GM13976 (cell line): ENCODE data around the gene NMT1.

Experiments used
- DNase-seq: peaks from one replicate; pipeline ENCODE4 v3.0.0; 2012; ENCODE audit warnings: low spot score
- in situ Hi-C: fragments of 300-500 bp; cut with MboI; formaldehyde crosslinking; loops from one replicate; pipeline ENCODE4 v1.12.0; 2022; ENCODE audit warnings: low sequenced_read_pairs, mixed read lengths, inconsistent platforms; ENCODE audit not compliant: unreplicated experiment
- TF ChIP-seq, protein P1 (sequence below): IDR thresholded peaks from 2 replicates; pipeline ENCODE4 v1.5.1; 2012; ENCODE audit warnings: borderline replicate concordance, mild to moderate bottlenecking; ENCODE audit not compliant: insufficient read depth; ENCODE audit errors: extremely low read depth, missing control alignments, control extremely low read depth

The NMT1 gene

DNA sequence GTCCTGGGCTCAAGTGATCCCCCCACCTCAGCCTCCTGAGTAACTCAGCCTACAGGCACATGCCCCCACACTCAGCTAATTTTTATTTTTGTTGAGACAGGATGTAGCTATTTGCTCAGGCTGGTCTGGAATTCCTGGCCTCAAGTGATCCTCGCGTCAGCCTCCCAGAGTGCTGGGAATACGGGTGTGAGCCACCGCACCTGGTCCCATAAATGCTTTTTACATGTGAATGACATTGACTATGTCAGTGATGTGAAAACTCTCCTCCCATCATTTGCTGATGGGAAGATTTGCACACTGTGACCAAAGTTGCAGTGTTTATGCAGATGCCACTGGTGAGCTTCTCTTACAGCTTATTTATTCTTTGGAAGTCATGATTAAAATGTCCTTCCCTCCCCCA is 56.2 kb downstream of the NMT1 start:
- in situ Hi-C loops: no loop called here

DNA sequence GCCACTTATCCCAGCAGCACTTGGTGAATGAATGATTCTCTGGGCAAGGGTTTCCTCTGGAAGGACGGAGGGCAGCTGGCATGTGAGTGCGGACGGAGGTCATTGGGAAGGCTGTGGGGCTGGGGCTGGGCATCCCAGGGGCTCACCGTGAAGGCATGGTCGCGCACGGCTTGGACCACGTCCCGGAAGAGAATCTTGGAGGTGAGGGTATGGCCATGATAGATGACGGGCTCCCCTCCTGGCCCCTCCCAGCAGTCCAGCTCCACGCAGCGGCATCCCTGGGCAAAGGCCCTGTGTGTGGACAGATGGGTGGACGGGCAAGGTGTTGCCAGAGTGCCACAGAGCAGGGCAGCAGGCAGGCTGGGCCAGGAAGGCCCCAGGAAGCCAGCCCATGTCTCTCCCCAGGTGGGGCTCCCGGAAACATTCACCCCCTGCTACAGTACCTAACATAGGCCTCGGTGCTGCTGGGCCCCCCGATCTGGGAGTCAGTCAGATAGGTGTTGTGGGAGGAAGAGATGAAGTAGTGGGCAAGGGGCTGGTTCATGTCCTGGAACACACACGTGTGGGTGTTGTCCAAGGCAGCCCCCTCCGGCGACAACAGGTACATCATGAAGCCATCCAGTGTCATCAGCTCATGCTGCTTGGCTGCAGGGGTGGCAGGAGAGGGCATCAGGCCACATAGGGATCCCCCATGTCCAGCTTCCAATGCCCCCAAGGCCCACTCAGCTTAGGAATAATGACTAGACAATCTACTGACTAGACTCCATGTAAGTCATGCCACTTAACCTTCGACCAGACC is 56.9 kb downstream of the NMT1 start:
- TF ChIP-seq, protein P1, sequence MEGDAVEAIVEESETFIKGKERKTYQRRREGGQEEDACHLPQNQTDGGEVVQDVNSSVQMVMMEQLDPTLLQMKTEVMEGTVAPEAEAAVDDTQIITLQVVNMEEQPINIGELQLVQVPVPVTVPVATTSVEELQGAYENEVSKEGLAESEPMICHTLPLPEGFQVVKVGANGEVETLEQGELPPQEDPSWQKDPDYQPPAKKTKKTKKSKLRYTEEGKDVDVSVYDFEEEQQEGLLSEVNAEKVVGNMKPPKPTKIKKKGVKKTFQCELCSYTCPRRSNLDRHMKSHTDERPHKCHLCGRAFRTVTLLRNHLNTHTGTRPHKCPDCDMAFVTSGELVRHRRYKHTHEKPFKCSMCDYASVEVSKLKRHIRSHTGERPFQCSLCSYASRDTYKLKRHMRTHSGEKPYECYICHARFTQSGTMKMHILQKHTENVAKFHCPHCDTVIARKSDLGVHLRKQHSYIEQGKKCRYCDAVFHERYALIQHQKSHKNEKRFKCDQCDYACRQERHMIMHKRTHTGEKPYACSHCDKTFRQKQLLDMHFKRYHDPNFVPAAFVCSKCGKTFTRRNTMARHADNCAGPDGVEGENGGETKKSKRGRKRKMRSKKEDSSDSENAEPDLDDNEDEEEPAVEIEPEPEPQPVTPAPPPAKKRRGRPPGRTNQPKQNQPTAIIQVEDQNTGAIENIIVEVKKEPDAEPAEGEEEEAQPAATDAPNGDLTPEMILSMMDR: no peak
- DNase-seq: no peak
- in situ Hi-C loops: no loop called here

More for the DNA sequence above, 56.2 kb downstream of the NMT1 start:
- TF ChIP-seq, protein P1: no peak
- DNase-seq: no peak

DNA sequence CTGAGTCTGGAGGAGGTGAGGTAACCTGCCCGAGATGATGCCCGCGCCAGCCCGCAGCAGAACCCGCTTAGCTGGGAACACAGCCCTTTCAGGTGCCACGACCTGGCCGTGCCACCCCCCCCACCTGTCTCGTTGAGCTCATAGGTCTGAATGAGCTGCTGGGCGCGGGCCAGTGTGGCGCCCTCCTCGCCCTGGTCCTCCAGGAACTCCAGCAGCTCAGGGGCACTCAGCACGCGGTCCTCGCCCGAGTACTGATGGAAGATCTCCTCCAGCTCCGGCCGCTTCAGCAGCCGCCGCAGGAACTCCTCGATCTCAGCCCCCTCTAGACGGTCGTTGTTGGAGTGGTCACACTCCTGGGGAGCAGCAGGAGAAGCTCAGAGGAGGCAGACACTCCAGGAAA is 57.6 kb downstream of the NMT1 start:
- in situ Hi-C loops: no loop called here
- DNase-seq: no peak
- TF ChIP-seq, protein P1: no peak

DNA sequence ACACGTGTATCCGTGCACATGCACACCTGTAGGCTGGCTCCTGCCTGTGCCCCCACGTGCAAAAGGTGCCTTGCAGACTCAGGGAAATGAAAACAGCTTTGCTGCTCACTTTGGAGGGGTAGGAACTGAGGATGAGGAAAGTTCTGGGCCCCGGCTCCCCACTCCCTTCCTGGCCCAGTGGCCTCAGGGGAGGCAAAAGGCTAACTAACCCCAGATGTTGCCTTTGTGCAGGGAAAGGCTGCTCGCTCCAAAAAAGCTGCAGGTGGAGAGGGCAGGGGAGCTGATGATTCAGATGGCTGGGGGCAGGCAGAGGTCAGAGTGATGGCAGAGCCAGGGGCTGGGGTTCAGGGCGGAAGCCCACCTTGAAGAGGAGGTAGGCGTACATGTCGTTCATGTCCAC is 58.8 kb downstream of the NMT1 start:
- TF ChIP-seq, protein P1: no peak
- in situ Hi-C loops: no loop called here
- no peak for DNase-seq

DNA sequence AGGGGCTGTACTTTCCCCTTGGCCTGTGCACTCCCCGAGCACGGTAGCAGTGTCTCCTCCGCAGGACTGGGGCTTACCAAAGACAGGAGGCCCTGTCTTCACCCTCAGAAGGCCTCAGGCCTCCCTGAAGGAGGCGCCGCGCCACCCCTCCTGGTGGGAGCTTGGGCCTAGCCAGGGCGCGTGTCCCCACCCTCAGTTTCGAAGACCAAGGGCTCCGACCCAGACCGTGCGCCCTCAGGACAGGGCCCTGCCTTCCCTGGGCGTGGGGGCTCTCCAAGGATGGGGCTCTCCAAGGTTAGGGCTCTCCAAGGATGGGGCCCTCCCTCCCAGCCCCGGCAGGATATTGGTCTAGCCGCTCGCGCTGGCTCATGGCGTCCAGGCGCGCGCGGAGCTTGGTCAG is 59.4 kb downstream of the NMT1 start:
- in situ Hi-C loops: no loop called here
- DNase-seq: no peak
- TF ChIP-seq, protein P1: no peak

DNA sequence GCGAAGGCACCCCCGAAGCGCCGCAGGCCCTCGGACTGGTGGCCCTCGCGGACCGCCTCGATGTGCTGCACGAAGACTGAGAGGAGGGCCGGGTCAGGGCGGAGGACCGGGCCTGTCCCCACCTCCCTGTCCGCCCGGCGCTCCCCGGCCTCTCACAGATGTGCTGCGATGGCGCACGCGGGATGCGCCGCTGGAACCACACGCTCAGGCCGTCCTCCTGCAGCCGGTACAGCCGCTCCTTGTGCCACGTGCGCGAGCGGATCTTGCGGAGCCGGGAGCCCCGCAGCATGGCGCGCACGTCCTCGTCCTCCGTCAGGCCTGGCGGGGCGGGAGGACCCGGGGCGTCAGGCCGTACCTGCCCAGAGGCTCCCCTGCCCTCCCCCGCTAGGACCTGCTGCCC is 59.9 kb downstream of the NMT1 start:
- no peak for DNase-seq
- in situ Hi-C loops: no loop called here
- TF ChIP-seq, protein P1: no peak
